Stimulated activated CD8-positive, alpha-beta memory T cell treated with anti-CD3 and anti-CD28 coated beads, Interleukin-12 subunit alpha, Interleukin-12 subunit beta, amount 100 ng/mL, for 24 hours (primary cell): ENCODE measurements around the gene CBLN3.
"Not testable (repeated sequence)": the region's sequence is repeated elsewhere in the genome, so short reads cannot be mapped to it uniquely, and the experiment has no call there.

Source experiments
- DNase-seq: peaks from one replicate; pipeline ENCODE4 v3.0.0-alpha.2; 2020; ENCODE audit errors: extremely low read depth

CBLN3 gene

GRCh38 chr14:24403294-24403998 lies 26.0 kb downstream of the CBLN3 start:
- DNase-seq, result no peak

GRCh38 chr14:24401810-24402702 lies 27.4 kb downstream of the CBLN3 start:
- DNase-seq, result no peak

GRCh38 chr14:24399999-24400718 lies 29.3 kb downstream of the CBLN3 start:
- no peak for DNase-seq

- no peak for DNase-seq
These were observed 30.0 kb downstream of the CBLN3 start for GRCh38 chr14:24399447-24399822.

GRCh38 chr14:24398653-24399446 lies 30.6 kb downstream of the CBLN3 start, which contains the start of gene NYNRIN:
Gene NYNRIN, plus strand, starts transcription at chr14:24399003. Its CDS starts 244 bp downstream, at chr14:24399247.
- no peak for DNase-seq

- no peak for DNase-seq
These were observed 31.2 kb downstream of the CBLN3 start for GRCh38 chr14:24398293-24398652.

GRCh38 chr14:24397639-24398292 lies 31.7 kb downstream of the CBLN3 start:
- no peak for DNase-seq

- DNase-seq, result no peak
These were observed 33.6 kb downstream of the CBLN3 start for GRCh38 chr14:24395609-24396582.

GRCh38 chr14:24394275-24394674 lies 35.2 kb downstream of the CBLN3 start:
- no peak for DNase-seq

- DNase-seq, result no peak
These were observed 37.0 kb downstream of the CBLN3 start for GRCh38 chr14:24392325-24393091.

GRCh38 chr14:24390701-24391468 lies 38.6 kb downstream of the CBLN3 start:
- no peak for DNase-seq

- no peak for DNase-seq
These were observed 40.1 kb downstream of the CBLN3 start for GRCh38 chr14:24389226-24389848.

GRCh38 chr14:24388474-24389179 lies 40.8 kb downstream of the CBLN3 start:
- DNase-seq, result no peak

- not testable (repeated sequence) for DNase-seq
These were observed 41.9 kb downstream of the CBLN3 start for GRCh38 chr14:24387579-24387978.

- no peak for DNase-seq
These were observed 42.5 kb downstream of the CBLN3 start for GRCh38 chr14:24387009-24387345.

GRCh38 chr14:24385524-24385923 lies 43.9 kb downstream of the CBLN3 start:
- no peak for DNase-seq

GRCh38 chr14:24384169-24384568 lies 45.3 kb downstream of the CBLN3 start:
- no peak for DNase-seq
